ENCODE measurements around the gene DEPDC4. TPM values are rescaled to one million over a fixed set of nuclear protein-coding genes. Genes with fewer than 3 reads are reported as not detected.
"Not testable (repeated sequence)": the region's sequence is repeated elsewhere in the genome, so short reads cannot be mapped to it uniquely, and the experiment has no call there.

The DEPDC4 gene
- polyA plus RNA-seq, 1 donor from 2014 or later, result 0.86 TPM

- no peak overlapping the region for H3K27ac Mint-ChIP-seq
- no peaks in the 10 kb centered on the region for H3K27me3 Mint-ChIP-seq
- H3K9me3 Mint-ChIP-seq, result no peaks in the 10 kb centered on the region
- peaks cover 2% of the 10 kb centered on the region for H3K36me3 Mint-ChIP-seq
- no peaks in the 10 kb centered on the region for H3K4me1 Mint-ChIP-seq
- H3K4me3 Mint-ChIP-seq, result no peak overlapping the region
Measured at GRCh38 chr12:100239589-100239988, 27.3 kb downstream of the DEPDC4 start.

GRCh38 chr12:100238801-100239200 is 28.1 kb downstream of the DEPDC4 start:
- Mint-ChIP-seq H3K27ac (no peak overlapping the region), H3K4me3 (no peak overlapping the region), H3K9me3 (no peaks in the 10 kb centered on the region), H3K4me1 (no peaks in the 10 kb centered on the region), H3K27me3 (no peaks in the 10 kb centered on the region), H3K36me3 (peaks cover 2% of the 10 kb centered on the region)

GRCh38 chr12:100234591-100235304 is 32.1 kb downstream of the DEPDC4 start:
- Mint-ChIP-seq H3K4me3 (no peak overlapping the region), H3K4me1 (no peaks in the 10 kb centered on the region), H3K27ac (no peak overlapping the region), H3K36me3 (no peaks in the 10 kb centered on the region), H3K9me3 (no peaks in the 10 kb centered on the region), H3K27me3 (no peaks in the 10 kb centered on the region)

GRCh38 chr12:100234166-100234565 is 32.7 kb downstream of the DEPDC4 start:
- Mint-ChIP-seq H3K36me3 (no peaks in the 10 kb centered on the region), H3K27me3 (no peaks in the 10 kb centered on the region), H3K27ac (no peak overlapping the region), H3K9me3 (no peaks in the 10 kb centered on the region), H3K4me1 (no peaks in the 10 kb centered on the region), H3K4me3 (no peak overlapping the region)

- H3K9me3 Mint-ChIP-seq, H3K4me1 Mint-ChIP-seq, H3K27ac Mint-ChIP-seq, H3K4me3 Mint-ChIP-seq, H3K27me3 Mint-ChIP-seq, H3K36me3 Mint-ChIP-seq: not testable (repeated sequence)
Measured at GRCh38 chr12:100231873-100232272, 35.0 kb downstream of the DEPDC4 start.

- no peaks in the 10 kb centered on the region for H3K4me1 Mint-ChIP-seq
- no peak overlapping the region for H3K27ac Mint-ChIP-seq
- H3K9me3 Mint-ChIP-seq, result no peaks in the 10 kb centered on the region
- H3K27me3 Mint-ChIP-seq, result no peaks in the 10 kb centered on the region
- H3K36me3 Mint-ChIP-seq, result peaks cover 5% of the 10 kb centered on the region
- H3K4me3 Mint-ChIP-seq, result no peak overlapping the region
Measured at GRCh38 chr12:100229876-100230275, 37.0 kb downstream of the DEPDC4 start.

GRCh38 chr12:100229036-100229635 is 37.7 kb downstream of the DEPDC4 start:
- H3K9me3 Mint-ChIP-seq, result no peaks in the 10 kb centered on the region
- peaks cover 5% of the 10 kb centered on the region for H3K36me3 Mint-ChIP-seq
- no peaks in the 10 kb centered on the region for H3K4me1 Mint-ChIP-seq
- H3K27me3 Mint-ChIP-seq, result no peaks in the 10 kb centered on the region
- no peak overlapping the region for H3K4me3 Mint-ChIP-seq
- peak overlapping the region in 1 of 3 donors; percentile 39 for H3K27ac Mint-ChIP-seq

- Mint-ChIP-seq H3K27ac (no peak overlapping the region), H3K4me3 (no peak overlapping the region), H3K9me3 (no peaks in the 10 kb centered on the region), H3K36me3 (peaks cover 7% of the 10 kb centered on the region), H3K4me1 (no peaks in the 10 kb centered on the region), H3K27me3 (no peaks in the 10 kb centered on the region)
Measured at GRCh38 chr12:100225491-100225890, 41.4 kb downstream of the DEPDC4 start.

- not testable (repeated sequence) for H3K27me3 Mint-ChIP-seq, H3K36me3 Mint-ChIP-seq, H3K4me1 Mint-ChIP-seq, H3K27ac Mint-ChIP-seq, H3K9me3 Mint-ChIP-seq, H3K4me3 Mint-ChIP-seq
Measured at GRCh38 chr12:100222173-100222572, 44.7 kb downstream of the DEPDC4 start.

- Mint-ChIP-seq H3K9me3 (no peaks in the 10 kb centered on the region), H3K36me3 (peaks cover 4% of the 10 kb centered on the region), H3K27me3 (no peaks in the 10 kb centered on the region), H3K4me1 (no peaks in the 10 kb centered on the region), H3K4me3 (no peak overlapping the region), H3K27ac (no peak overlapping the region)
Measured at GRCh38 chr12:100221523-100221922, 45.4 kb downstream of the DEPDC4 start.

- Mint-ChIP-seq H3K27ac (no peak overlapping the region), H3K27me3 (no peaks in the 10 kb centered on the region), H3K4me3 (no peak overlapping the region), H3K9me3 (no peaks in the 10 kb centered on the region), H3K36me3 (peaks cover 2% of the 10 kb centered on the region), H3K4me1 (peaks cover 0 to 8% (median 7%) of the 10 kb centered on the region in 3 donors)
Measured at GRCh38 chr12:100219328-100220109, 47.4 kb downstream of the DEPDC4 start.

- Mint-ChIP-seq H3K4me1 (peaks cover 0 to 9% (median 8%) of the 10 kb centered on the region in 3 donors), H3K27me3 (no peaks in the 10 kb centered on the region), H3K36me3 (no peaks in the 10 kb centered on the region), H3K27ac (peak overlapping the region in 1 of 3 donors; percentile 35), H3K4me3 (no peak overlapping the region), H3K9me3 (no peaks in the 10 kb centered on the region)
Measured at GRCh38 chr12:100216337-100216736, 50.5 kb downstream of the DEPDC4 start.

- Mint-ChIP-seq H3K4me1 (peaks cover 0 to 9% (median 8%) of the 10 kb centered on the region in 3 donors), H3K27ac (no peak overlapping the region), H3K27me3 (no peaks in the 10 kb centered on the region), H3K36me3 (no peaks in the 10 kb centered on the region), H3K9me3 (no peaks in the 10 kb centered on the region), H3K4me3 (no peak overlapping the region)
Measured at GRCh38 chr12:100215209-100215608, 51.7 kb downstream of the DEPDC4 start.

GRCh38 chr12:100214518-100214917 is 52.4 kb downstream of the DEPDC4 start:
- Mint-ChIP-seq H3K27me3 (no peaks in the 10 kb centered on the region), H3K27ac (peak overlapping the region in 2 of 3 donors; percentile 5 to 90), H3K4me1 (peaks cover 0 to 9% (median 8%) of the 10 kb centered on the region in 3 donors), H3K9me3 (no peaks in the 10 kb centered on the region), H3K36me3 (no peaks in the 10 kb centered on the region), H3K4me3 (no peak overlapping the region)

- Mint-ChIP-seq H3K27me3 (no peaks in the 10 kb centered on the region), H3K4me1 (peaks cover 0 to 9% (median 8%) of the 10 kb centered on the region in 3 donors), H3K27ac (no peak overlapping the region), H3K36me3 (no peaks in the 10 kb centered on the region), H3K9me3 (no peaks in the 10 kb centered on the region), H3K4me3 (no peak overlapping the region)
Measured at GRCh38 chr12:100213016-100213891, 53.6 kb downstream of the DEPDC4 start.
